Peyer's patch (tissue), 4 donors: ENCODE results near the gene MYBBP1A.

Experiments used
- CTCF ChIP-seq, 6 experiments: fragments of 450-650 bp in 4 of 6; fragments of 200-600 bp in 2 of 6; sonication (generic) in 1 of 6; IDR thresholded peaks; one replicate each; pipeline ENCODE4 v1.5.1; 2017 to 2019; ENCODE audit warnings: antibody characterized with exemption in 6 of 6, mild to moderate bottlenecking in 3 of 6, moderate library complexity in 1 of 6
- POLR2A ChIP-seq, 2 donors: fragments of 450-650 bp; IDR thresholded peaks; one replicate each; pipeline ENCODE4 v1.5.1; 2017; ENCODE audit warnings: antibody characterized with exemption in 2 of 2, mild to moderate bottlenecking in 2 of 2, moderate library complexity in 2 of 2

GRCh38 chr17:4509401-4509800 lies 45.8 kb downstream of the MYBBP1A start:
- TF ChIP-seq POLR2A (IDR thresholded peaks at IDR 0.05) (no peak), CTCF (IDR thresholded peaks at IDR 0.05) (peak in 1 of 6 experiments; percentile 17)
